HG03342 (cell line): ENCODE measurements around the gene F2R.
"Not testable (repeated sequence)": the region's sequence is repeated elsewhere in the genome, so short reads cannot be mapped to it uniquely, and the experiment has no call there.

ENCODE experiments used
- ATAC-seq: cut with Tn5 transposase; IDR thresholded peaks from one replicate; pipeline ENCODE4 v1.9.1; 2021; ENCODE audit warnings: mild to moderate bottlenecking, moderate library complexity; ENCODE audit not compliant: unreplicated experiment

F2R gene

GRCh38 chr5:76717222-76718083, 1.5 kb downstream of the F2R start:
- ATAC-seq = no peak

GRCh38 chr5:76718381-76718832, 2.5 kb downstream of the F2R start:
- no peak for ATAC-seq

DNA sequence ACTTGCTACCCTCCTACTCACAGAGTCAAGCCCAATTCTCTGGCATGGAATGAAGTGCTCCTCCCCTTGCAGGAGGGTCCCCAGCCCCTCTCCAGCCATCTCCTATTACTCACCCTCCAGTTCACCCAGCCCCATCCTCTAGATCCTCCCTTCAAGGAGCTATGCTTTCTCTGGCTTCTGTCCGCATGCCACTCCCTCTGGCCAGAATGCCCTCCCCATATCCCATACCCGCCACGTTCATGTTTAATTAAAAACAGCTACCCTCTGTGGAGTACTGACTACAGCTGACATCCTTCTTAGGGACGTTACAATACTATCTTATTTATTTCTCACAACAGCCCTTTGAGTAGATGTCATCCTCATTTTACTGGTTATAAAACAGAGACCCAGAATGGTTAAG, 3.0 kb downstream of the F2R start:
- no peak for ATAC-seq

GRCh38 chr5:76720988-76721569, 5.2 kb downstream of the F2R start:
- ATAC-seq = peak; percentile 92

DNA sequence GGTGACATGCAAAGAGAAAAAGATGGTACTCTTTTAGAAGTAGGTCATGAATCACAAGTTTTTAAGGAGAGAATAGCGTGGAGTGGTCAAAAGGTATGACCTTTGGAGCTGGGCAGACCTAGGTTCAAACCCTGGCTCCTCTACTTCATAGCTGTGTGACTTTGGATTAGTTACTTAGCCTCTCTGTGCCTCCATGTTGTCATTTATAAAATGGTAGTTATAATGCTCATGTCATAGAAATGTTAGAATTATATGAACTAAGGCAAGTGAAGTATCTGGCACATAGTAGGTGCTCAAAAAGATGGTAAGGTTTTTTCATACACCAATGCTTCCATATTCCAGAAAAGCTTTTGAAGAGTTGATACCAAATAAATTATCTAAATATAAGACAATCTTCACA, 7.3 kb downstream of the F2R start:
- ATAC-seq = no peak

- no peak for ATAC-seq
Observed at GRCh38 chr5:76723906-76724305, 8.0 kb downstream of the F2R start.

DNA sequence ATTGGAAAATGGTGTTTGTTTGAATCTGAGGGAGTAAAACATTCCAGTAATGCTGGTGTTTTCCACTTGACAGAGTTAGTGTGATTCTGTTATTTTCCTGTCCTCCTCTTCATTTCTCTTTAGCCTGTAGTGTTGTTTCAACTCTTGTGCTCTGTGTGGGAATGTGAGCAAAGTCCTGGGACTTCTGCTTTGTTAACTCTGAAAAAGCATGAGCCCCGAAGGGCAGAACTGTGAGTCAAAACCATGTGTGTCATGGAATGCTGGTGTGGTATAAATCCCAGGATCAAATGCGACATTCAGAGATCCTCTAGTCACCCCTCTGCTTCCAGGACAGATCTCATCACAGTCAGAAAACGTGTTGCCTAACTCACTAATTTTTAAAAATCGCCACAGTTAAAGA, 8.9 kb downstream of the F2R start:
- no peak for ATAC-seq

GRCh38 chr5:76728965-76729364, 13.0 kb downstream of the F2R start:
- ATAC-seq = no peak

- no peak for ATAC-seq
Observed at GRCh38 chr5:76729373-76730290, 13.7 kb downstream of the F2R start.

DNA sequence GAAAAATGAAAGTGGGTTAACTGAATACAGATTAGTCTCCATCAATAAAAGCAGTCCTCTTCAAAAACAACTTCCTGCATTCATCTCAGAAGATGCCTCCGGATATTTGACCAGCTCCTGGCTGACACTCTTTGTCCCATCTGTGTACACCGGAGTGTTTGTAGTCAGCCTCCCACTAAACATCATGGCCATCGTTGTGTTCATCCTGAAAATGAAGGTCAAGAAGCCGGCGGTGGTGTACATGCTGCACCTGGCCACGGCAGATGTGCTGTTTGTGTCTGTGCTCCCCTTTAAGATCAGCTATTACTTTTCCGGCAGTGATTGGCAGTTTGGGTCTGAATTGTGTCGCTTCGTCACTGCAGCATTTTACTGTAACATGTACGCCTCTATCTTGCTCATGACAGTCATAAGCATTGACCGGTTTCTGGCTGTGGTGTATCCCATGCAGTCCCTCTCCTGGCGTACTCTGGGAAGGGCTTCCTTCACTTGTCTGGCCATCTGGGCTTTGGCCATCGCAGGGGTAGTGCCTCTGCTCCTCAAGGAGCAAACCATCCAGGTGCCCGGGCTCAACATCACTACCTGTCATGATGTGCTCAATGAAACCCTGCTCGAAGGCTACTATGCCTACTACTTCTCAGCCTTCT, 16.6 kb downstream of the F2R start:
- no peak for ATAC-seq

DNA sequence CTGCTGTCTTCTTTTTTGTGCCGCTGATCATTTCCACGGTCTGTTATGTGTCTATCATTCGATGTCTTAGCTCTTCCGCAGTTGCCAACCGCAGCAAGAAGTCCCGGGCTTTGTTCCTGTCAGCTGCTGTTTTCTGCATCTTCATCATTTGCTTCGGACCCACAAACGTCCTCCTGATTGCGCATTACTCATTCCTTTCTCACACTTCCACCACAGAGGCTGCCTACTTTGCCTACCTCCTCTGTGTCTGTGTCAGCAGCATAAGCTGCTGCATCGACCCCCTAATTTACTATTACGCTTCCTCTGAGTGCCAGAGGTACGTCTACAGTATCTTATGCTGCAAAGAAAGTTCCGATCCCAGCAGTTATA, 17.1 kb downstream of the F2R start:
- ATAC-seq = no peak

DNA sequence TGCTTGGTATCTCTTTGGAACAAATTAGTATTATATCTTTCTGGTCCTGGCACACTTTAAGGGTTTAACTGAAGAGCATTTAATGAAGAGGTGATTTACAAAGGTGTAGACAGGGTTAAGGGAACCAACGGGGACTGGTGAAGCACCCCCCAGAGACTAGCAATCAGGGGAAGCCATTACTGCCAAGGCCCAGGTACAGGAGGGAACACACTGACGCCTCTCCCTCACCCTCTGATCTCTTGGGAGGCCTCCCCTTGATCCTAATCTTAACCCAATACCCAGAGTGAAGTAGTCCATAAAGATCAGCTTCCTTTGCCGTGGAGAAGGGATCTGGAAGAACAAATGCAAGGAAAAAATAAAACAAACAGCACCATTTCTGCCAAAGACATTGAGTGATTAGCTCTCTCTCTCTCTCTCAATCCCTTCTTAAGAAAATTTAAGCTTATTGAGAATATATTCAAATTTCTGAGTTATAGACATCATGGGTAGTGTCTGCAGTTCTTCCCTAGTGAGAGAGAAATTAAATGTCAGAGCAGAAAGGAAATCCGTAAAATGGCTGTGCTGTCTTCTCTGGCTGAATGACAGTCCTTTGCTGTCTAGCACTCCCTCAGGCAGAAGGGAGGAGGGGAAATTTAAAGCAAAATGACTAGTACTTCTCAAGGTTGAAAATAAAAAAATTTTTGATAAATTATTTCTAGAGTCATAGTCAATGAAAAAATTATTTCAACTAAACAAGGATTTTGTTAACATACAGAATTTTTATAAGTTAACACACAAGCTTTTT, 20.0 kb downstream of the F2R start:
- ATAC-seq = no peak

- no peak for ATAC-seq
Observed at GRCh38 chr5:76736679-76737556, 21.0 kb downstream of the F2R start.

DNA sequence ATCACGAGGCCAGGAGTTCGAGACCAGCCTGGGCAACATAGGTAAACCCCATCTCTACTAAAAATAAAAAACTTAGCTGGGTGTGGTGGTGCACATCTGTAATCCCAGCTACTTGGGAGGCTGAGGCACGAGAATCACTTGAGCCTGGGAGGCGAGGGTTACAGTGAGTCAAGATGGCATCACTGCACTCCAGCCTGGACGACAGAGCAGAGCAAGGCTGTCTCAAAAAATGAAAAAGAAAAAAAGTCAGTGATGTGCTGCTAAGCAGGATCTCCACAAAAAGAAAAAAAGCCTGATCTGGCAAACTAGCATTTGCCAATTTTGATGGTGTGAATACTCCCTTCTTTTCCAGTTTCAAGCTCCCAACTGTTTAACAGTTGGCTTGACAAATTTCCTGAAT, 21.9 kb downstream of the F2R start:
- no peak for ATAC-seq

GRCh38 chr5:76741506-76741905, 25.6 kb downstream of the F2R start:
- not testable (repeated sequence) for ATAC-seq

DNA sequence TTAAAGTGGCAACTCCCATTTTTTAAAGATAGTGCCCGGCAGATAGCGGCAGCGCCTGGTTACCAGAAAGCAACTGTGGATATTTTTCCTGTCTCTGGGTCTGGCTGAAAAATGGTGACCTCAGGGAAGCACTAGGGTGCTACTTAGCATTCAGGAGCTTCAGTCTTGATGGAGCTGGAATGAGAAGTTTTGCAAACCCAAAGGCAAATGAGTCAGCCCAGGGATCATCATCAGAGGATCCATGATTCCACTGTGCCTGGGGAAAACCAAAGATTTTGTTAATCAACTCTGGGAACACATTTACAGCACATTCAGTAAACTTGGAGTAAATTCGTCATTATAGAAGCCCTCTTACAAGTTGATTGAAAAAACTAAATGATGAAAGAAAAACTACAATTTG, 26.7 kb downstream of the F2R start:
- no peak for ATAC-seq

GRCh38 chr5:76744632-76745031, 28.7 kb downstream of the F2R start:
- ATAC-seq = no peak

DNA sequence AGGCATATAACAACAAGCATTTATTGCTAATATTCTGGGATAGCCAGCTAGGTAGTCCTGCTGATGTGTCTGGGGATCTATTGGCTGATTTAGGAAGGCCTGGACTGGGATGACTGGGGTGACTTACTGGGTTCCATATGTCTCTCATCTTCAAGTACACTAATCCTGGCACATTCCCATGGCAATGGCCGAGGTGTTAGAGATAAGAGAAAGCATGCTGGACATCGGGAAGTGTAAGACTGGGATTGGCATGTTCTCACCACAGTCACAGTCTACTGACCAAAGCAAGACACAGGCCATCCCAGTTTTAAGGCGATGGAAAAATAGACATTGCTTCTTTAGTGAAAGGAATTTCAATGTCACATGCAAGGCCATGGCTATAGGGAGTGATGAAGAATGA, 29.7 kb downstream of the F2R start:
- ATAC-seq = no peak

DNA sequence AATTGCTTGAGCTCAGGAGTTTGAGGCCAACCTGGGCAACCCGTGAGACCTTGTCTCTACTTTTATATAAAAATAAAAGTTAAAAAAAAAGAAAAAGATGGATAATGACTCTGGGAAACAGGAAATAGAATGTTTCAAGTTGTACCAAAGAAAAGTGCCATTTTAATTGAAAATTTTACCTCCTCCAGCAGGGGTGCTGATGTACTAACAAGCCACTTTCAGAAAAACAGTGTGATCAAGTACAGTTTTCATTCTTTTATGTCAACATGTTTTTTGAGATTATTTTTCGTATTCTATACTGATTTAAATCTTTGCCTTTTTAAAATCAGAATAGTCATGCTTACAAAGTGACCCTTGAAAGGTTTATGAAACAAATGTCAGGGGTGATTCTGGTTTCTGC, 30.8 kb downstream of the F2R start:
- ATAC-seq = no peak
